ENCODE measurements around the gene LYZL1.
"Not testable (repeated sequence)": the region's sequence is repeated elsewhere in the genome, so short reads cannot be mapped to it uniquely, and the experiment has no call there.

The LYZL1 gene

DNA sequence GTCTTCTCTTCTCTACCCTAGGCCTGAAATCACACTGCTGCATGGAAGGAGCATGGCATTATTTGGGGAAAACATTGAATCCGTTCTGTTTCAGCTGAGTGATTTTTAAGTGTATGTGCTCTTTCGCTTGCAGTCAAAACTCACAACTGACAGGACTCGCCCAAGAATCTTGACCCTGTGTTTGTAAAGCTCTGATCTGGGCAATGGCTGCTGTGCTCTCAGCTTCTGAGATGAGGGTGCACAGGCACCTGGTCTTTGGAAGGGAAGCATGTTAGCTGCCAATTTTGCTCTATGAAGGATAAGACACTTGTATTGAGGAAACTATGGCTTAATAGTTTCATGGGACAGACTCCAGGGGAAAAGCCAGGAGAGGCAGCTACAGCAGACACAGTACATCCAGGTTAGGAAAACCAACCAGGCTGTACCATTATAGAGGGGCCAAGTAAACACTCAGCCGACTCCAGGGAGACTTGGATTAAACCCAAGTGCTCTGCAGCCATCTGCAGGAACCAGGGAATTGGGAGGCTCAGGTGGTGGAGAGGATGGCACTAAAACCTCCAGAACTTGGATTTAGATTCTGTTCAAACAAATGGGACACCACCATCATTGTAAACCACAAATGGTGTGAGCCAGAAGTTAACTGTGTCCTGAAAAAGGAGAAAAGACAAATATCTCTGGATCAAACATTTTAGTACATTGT is 43.3 kb downstream of the LYZL1 start:
- no peak for DNase-seq (ENCODE audit: low read depth in 2 of 2)

DNA sequence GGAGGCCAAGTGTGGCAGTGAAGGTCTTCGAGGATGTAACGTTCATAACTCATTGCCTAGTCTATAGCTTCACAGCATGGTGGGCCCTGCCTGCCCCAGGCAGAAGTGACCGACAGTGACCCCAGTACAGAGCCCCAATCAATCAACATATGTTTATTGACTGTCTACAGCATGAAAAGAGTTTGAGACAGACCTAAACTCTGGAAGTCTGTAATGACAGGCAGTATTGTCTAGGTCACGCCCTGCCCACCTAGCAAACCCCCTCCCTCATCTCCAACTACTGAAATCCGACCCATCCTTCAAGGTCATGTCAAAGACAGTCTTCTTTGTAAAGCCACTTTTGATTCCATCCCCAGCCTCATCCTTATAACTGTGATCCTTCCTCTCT is 43.9 kb downstream of the LYZL1 start:
- no peak for DNase-seq (ENCODE audit: low read depth in 2 of 2)

DNA sequence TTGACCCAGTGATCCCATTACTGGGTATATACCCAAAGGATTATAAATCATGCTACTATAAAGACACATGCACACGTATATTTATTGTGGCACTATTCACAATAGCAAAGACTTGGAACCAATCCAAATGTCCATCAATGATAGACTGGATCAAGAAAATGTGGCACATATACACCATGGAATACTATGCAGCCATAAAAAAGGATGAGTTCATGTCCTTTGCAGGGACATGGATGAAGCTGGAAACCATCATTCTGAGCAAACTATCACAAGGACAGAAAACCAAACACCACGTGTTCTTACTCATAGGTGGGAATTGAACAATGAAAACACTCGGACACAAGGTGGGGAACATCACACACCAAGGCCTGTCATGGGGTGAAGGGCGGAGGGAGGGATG is 48.7 kb downstream of the LYZL1 start:
- not testable (repeated sequence) for DNase-seq (ENCODE audit: low read depth in 2 of 2)

DNA sequence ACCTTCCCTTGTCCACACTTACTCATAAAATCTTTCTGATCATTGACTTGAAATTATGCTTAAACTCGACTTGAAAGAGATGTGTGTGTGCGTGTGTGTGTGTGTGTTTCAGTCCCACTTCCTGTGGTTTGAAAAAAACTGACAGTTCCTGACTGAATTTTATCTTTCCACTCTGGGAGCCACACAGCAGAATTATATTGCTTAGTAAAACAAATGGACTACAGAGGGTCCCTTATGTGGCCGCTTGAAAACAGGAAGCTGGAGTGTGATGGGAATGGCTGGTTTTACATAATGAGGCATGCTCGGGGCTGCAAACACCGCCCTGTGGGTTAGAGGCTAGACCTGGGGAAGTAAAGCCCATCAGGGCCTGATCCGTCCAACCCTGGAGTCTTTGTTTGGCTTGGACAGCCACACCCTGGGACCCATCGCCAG is 54.8 kb downstream of the LYZL1 start:
- DNase-seq (ENCODE audit: low read depth in 2 of 2) = no peak

DNA sequence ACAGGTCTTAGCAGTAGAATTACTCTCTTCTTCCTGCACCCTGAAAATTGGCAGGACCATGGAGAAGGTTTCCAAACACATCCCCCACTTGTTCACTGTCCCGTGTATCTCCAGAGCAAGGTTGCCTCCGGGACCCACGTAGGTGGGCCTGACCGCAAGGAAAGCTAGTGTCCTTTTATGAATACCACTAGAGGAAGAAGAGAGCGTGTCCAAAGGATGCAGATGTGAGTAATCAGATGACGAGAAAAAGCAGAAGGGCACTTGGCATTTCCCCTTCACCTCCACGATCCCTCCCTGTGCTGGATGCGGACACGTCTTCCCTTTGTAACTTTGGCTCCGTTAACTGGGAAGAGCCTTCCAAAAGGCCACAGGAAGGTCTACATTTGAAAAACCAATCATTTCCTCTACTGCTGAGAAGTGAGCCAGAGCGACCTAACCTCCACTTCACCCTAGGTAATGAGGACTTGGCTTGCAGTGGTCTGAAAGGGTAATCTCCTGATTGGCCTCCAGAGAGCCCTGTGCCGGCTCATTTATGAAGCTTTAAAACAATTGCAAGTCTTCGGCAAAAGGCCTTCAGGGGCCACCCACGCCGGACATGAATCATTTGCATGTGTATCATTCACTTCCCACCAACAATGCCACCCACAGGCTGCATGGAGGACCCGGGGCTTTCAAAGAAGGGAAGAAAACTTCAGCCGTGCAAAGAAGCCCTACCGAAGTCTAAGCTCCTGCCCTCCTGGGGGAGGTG is 55.4 kb downstream of the LYZL1 start:
- no peak for DNase-seq (ENCODE audit: low read depth in 2 of 2)

DNA sequence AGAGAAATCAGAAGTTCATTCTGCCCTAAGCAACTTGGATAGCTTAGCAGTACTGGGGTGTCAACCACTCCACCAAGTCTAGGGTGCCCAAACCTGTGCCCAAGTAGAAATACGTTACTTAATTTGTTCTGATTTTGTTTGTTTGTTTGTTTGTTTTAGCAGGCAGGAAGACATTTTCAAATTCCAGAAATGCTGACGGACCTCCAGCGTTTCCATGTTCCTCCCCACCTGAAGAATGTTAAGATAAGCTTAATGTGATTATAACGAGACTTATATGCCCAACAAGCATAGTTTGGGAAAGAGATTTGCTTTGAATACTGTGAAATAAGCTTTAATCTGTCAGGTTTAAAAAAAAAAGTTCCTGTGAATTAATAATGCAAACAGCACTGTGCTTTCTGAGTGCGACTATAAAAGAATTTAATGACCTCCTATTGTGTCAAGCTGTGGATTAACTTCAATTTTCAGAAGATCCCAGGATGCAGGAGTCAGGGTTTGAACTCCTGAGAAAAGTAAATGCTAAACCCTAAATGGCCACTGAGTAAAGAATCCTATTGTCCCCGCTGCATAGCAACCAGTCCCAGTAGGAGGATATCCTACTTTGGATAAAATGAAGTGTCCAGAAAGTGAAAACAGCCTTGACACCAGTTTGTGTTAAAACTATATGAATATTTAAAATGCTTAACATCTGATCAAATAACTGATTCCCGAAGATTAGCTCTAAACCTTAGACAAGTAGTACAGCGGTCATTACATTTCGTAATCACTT is 56.5 kb downstream of the LYZL1 start:
- DNase-seq (ENCODE audit: low read depth in 2 of 2) = no peak

DNA sequence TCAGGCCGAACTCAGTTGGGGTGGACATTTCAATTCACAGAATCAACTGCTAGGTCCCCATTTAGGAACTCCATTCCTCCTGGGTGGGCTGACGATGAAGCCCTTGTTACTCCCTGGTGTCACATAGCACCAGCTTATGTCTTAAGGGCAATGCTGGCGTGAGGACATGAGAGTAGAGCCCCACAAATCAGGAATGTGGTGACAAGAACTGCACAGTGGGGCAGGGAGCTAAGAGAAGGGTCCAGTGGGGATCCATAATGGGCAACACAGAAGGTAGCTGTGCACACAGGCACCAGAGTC is 57.0 kb downstream of the LYZL1 start:
- DNase-seq (ENCODE audit: low read depth in 2 of 2) = no peak

DNA sequence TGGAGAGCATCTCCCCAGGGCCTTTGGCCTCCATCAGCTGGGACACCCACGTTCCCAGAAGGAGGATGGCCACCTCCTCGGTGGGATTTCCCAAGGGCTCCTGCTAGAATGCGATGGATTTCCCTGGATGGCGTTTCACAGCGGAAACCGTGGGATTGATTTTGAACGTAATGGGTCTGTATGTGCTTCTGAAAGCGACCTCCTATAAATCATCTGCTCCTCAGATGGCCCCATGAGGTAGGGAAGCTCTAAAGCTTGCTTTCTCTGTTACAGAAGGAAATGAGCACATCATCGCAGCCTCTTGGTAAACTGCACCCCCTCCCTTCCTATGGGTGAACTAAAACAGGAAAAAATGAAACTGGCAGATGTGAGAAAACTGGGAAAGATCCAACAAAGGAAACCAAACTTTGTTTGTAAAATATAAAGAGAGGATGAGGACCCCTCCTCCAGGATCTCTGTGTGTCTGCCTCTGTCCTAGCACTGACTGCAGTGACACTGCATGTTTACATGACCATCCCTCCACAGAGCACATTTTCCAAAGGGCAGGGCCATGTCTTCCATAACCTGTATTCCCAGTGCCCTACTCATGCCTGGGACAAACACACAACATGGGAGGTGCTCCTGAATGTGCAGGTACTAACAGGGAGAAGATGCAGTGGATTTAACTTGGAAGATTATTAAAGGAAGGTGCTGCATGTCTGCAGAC is 57.6 kb downstream of the LYZL1 start:
- DNase-seq (ENCODE audit: low read depth in 2 of 2) = no peak

DNA sequence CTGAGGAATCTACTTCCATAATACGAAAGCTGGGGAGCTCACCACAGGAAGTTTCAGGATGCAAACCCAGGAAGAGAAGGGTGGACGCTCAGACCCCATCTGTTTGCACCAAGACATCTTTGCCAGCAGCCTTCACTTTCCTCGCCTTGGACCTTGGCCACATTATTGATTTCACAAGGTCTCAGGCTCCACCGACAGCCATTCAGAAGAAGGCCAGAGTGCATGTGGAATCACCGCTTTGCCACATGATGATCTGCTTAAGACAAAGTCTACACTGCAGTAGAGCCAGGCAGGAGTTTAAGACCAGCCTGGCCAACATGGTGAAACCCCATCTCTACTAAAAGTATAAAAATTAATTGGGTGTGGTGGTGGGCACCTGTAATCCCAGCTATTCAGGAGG is 60.0 kb downstream of the LYZL1 start:
- no peak for DNase-seq (ENCODE audit: low read depth in 2 of 2)

DNA sequence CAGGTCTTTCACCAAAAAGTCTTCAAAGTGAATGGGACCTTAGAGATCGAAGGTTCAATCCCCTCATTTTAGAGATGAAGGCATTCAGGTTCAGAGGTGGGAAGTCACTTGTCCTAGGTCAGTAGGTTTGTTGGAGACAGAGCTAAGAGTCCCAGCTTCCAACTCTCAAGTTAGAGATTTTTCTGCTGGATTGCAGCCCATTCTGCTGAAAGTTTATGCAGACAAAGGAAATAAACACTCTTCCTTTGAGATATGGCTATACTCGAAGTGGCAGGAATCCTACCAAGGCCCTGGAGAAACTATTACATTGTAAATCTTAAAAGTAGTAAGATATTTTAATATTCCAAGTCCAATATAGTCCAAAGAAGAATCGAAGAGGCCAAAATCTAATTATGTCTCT is 64.4 kb downstream of the LYZL1 start:
- no peak for DNase-seq (ENCODE audit: low read depth in 2 of 2)

DNA sequence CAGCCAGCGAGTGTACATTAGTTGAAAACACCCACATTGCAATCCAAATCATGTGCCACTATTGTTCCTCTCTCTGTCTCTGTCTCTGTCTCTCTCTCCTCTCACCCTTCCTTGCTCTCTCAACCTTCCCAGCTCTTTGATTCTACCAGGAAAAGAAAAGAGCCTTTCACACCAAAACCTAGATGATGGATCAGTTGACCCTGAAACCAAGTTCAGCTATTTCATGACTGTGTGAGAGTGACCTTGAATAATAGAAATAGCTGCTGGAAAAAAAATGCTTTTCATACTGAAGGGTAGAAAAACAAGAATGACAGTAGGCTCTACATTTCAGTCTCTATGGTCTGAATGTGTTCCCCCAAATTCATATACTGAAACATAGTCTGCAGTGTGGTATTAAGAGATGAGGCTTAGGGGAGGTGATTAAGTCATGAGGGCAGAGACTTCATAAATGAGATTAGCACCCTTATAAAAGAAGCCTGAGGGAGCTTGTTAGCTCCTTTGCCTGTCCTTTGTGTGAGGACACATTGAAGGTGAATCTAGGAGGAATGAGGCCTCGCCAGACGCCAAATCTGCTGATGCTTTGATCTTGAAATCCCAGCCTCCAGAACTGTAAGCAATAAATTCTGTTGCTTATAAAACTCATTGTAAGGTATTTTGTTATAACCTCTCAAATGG is 65.2 kb downstream of the LYZL1 start:
- no peak for DNase-seq (ENCODE audit: low read depth in 2 of 2)

DNA sequence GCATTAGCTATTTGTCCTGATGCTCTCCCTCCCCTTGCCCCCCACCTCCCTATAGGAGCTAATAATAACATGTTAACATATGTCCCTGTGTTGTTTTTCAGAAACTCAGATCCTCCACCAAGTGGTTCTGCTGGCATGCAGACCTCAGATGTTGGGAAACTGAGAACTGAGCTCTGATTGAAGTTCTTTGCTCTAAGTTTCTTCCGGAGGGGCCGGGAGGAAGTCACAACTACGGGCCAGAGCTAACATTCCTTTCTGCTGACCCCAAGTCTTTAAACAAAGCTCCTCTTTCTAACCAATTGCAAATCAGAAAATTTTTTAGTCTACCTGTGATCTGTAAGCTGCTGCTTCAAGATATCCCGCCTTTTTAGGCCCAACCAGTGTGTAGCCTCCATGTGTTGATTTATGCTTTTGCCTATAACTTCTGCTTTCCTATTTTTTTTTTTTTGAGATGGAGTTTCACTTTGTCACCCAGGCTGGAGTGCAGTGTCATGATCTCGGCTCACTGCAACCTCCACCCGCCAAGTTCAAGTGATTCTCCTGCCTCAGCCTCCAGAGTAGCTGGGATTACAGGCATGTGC is 66.6 kb downstream of the LYZL1 start:
- DNase-seq (ENCODE audit: low read depth in 2 of 2) = no peak

DNA sequence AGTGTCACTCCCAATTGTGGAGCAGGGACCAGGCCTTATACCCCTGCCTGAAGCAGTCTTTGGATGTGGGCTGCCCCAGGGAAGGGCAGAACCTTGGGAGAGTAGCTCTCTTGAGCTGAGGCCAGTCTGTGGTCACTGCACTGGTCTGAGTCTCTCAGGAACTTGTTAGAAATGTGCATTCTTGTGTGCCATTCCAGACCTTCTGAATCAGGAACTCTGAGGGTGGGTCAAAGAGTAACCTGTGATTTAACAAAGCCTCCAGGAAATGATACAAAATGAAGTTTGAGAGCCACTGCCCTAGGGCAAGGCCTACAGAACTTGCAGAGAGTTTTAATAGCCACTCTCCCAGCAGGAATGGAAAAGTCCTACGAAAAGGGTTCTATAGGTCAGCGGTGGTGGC is 68.1 kb downstream of the LYZL1 start:
- no peak for DNase-seq (ENCODE audit: low read depth in 2 of 2)

DNA sequence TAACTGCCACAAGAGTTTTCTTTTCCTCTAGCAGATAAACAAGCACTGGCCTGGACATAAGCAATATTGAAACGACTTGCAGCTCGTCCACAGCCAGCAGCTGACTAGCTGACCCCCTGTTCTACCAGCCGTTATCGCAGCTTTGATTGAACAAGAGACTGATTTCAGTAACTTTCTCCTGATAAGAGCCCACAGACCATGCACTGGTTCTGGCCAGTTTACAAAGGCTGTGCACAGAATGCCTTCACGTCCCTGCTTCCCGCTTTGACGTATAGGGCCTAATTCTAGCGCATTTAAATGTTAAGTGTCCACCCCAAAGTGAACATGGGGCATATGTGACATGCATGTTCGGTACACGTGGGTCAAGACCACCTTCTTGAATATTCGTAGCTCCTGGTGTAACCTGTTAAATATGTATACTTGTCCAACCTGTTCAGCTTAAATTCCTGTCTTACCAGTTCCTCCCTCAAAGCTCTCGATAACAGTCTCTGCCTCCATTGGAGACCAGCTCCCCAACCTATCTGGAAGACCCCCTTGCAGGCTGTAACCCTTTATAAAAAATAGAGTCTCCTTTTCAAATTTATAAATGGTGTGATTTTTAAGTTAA is 69.2 kb downstream of the LYZL1 start:
- DNase-seq (ENCODE audit: low read depth in 2 of 2) = no peak

DNA sequence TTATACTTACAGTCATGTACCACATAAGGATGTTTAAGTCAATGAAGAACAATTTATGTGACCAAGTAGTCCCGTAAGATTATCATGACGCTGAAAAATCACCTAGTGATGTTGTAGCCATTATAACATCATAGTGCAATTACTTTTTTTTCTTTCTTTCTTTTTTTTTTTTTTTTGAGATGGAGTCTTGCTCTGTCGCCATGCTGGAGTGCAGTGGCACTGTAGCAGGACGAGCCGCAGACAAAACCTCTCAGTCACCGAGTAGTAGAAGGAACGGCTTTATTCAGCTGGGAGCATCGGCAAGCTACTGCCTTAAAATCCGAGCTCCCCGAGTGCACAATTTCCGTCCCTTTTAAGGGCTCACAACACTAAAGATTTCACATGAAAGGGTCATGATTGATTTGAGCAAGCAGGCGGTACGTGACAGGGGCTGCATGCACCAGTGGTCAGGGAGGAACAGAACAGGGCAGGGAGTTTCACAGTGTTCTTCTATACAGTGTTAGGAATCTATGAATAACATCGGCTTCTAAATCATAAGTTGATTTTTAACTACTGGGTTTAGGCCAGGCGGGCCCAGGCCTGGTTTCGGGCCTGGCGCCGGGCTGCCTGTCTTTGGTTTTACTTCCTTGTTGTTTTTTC is 71.5 kb downstream of the LYZL1 start:
- DNase-seq (ENCODE audit: low read depth in 2 of 2) = not testable (repeated sequence)

Measured in stimulated activated CD4-positive, alpha-beta T cell treated with anti-CD3 and anti-CD28 coated beads, Interleukin-1b, Interleukin-23, amount 100 ng/mL, for 4 hours (primary cell).